Body of pancreas (tissue), 4 donors: ENCODE measurements around the gene NF1. TPM values are rescaled to one million over a fixed set of nuclear protein-coding genes. Genes with fewer than 3 reads are reported as not detected.

Source experiments
- ATAC-seq: fragments of 150-250 bp; one replicate; pipeline ENCODE4 v1.9.1; 2016
- DNase-seq, 4 donors: peaks; one replicate each; pipeline ENCODE4 v3.0.0-alpha.2; 2019
- H3K27ac ChIP-seq, 4 donors: fragments of 200-600 bp; sonication (generic); 1 replicate in 3 of 4; 2 replicates in 1 of 4; pipeline versions ENCODE4 v1.5.1 to v1.6.1; 2016 to 2019; ENCODE audit warnings: mild to moderate bottlenecking in 1 of 4, mixed read lengths in 1 of 4, moderate library complexity in 1 of 4
- H3K27me3 ChIP-seq, 2 donors: fragments of 200-600 bp; sonication (generic); one replicate each; pipeline ENCODE4 v1.6.0; 2016; ENCODE audit warnings: mild to moderate bottlenecking in 1 of 2
- H3K36me3 ChIP-seq, 2 donors: fragments of 200-600 bp; sonication (generic); replicated peaks in 1 of 2; 2 replicates each; pipeline ENCODE4 v1.5.1; 2016; ENCODE audit warnings: low read depth in 2 of 2; ENCODE audit not compliant: insufficient read depth in 1 of 2
- H3K4me1 ChIP-seq: fragments of 200-600 bp; sonication (generic); one replicate; pipeline ENCODE4 v1.6.0; 2016
- H3K4me3 ChIP-seq, 2 donors: fragments of 200-600 bp; sonication (generic); 1 replicate in 1 of 2; 2 replicates in 1 of 2; pipeline ENCODE4 v1.5.1; 2016 to 2019
- H3K9me3 ChIP-seq, 3 donors: fragments of 200-600 bp; sonication (generic); 1 replicate in 2 of 3; 2 replicates in 1 of 3; pipeline ENCODE4 v1.5.1; 2016
- CTCF ChIP-seq, 7 experiments: fragments of 450-650 bp in 4 of 7; fragments of 200-600 bp in 3 of 7; sonication (generic) in 3 of 7; IDR thresholded peaks; one replicate each; pipeline ENCODE4 v1.5.1; 2016 to 2019; ENCODE audit warnings: antibody characterized with exemption in 7 of 7
- POLR2A ChIP-seq, 3 donors: fragments of 450-650 bp; IDR thresholded peaks; one replicate each; pipeline ENCODE4 v1.6.1; 2016; ENCODE audit warnings: antibody characterized with exemption in 3 of 3, mild to moderate bottlenecking in 2 of 3
- WGBS, 2 donors: methylation state at CpG; one replicate each; pipeline ENCODE4 v1.1.5; 2017; 5-methylcytosine and 5-hydroxymethylcytosine counted together
- intact Hi-C: fragments of 100-400 bp; cut with DNase I; formaldehyde crosslinking; loops from one replicate; pipeline ENCODE4 v1.15.1; 2023
- total RNA-seq, 2 donors: library from RNA; depleted of rRNA; stranded (reverse); fragments of >200 nt; gene quantifications; one replicate each; pipeline ENCODE4 v1.1.0, GENCODE V29; 2016

Gene NF1
- total RNA-seq, 2 donors from 2014 or later: 54.7 to 57.1 TPM

- TF ChIP-seq POLR2A (IDR thresholded peaks at IDR 0.05) (no peak), CTCF (IDR thresholded peaks at IDR 0.05) (peak; percentile 40 to 54 (median 46))
- Histone ChIP-seq H3K4me1 (peaks cover 10% of the 10 kb centered on the region), H3K27ac (no peak overlapping the region), H3K27me3 (peaks cover 0 to 4% of the 10 kb centered on the region in 2 donors), H3K4me3 (no peak overlapping the region), H3K36me3 (no peaks in the 10 kb centered on the region), H3K9me3 (no peaks in the 10 kb centered on the region)
- ATAC-seq: no peak
- WGBS, 2 donors: 28 to 44% methylated on average over 11 to 18 of the region's 18 CpGs
- peak in 2 of 4 donors; percentile 18 to 32 for DNase-seq
- intact Hi-C loops: no loop called here
Observed at GRCh38 chr17:31388770-31389656, 294.2 kb downstream of the NF1 start.

- H3K4me3 ChIP-seq: no peak overlapping the region
- no peaks in the 10 kb centered on the region for H3K36me3 ChIP-seq
- intact Hi-C loops: no loop called here
- ATAC-seq: no peak
- peaks cover 10% of the 10 kb centered on the region for H3K4me1 ChIP-seq
- H3K27ac ChIP-seq: no peak overlapping the region
- no peaks in the 10 kb centered on the region for H3K9me3 ChIP-seq
- DNase-seq: peak in 1 of 4 donors; percentile 8
- TF ChIP-seq CTCF (IDR thresholded peaks at IDR 0.05) (peak in 2 of 7 experiments; percentile 1 to 2), POLR2A (IDR thresholded peaks at IDR 0.05) (no peak)
- peaks cover 0 to 4% of the 10 kb centered on the region in 2 donors for H3K27me3 ChIP-seq
- 52 to 65% methylated on average over 14 to 22 of the region's 22 CpGs for WGBS, 2 donors
Observed at GRCh38 chr17:31389657-31390381, 295.0 kb downstream of the NF1 start.

- Histone ChIP-seq H3K4me1 (peaks cover 10% of the 10 kb centered on the region), H3K27ac (no peak overlapping the region), H3K27me3 (peaks cover 0 to 4% of the 10 kb centered on the region in 2 donors), H3K9me3 (no peaks in the 10 kb centered on the region), H3K4me3 (no peak overlapping the region), H3K36me3 (no peaks in the 10 kb centered on the region)
- no peak for DNase-seq
- no peak for ATAC-seq
- no peak for TF ChIP-seq CTCF (IDR thresholded peaks at IDR 0.05)
- no peak for TF ChIP-seq POLR2A (IDR thresholded peaks at IDR 0.05)
- 71 to 84% methylated on average over 8 of the region's 8 CpGs for WGBS, 2 donors
- intact Hi-C loops: no loop called here
Observed at GRCh38 chr17:31390426-31390747, 295.6 kb downstream of the NF1 start.

- intact Hi-C loops: no loop called here
- DNase-seq (peak in 1 of 4 donors; percentile 12), ATAC-seq (no peak)
- Histone ChIP-seq H3K4me1 (peaks cover 10% of the 10 kb centered on the region), H3K4me3 (no peak overlapping the region), H3K27me3 (peaks cover 0 to 4% of the 10 kb centered on the region in 2 donors), H3K36me3 (no peaks in the 10 kb centered on the region), H3K27ac (no peak overlapping the region), H3K9me3 (no peaks in the 10 kb centered on the region)
- 14 to 28% methylated on average over 10 to 55 of the region's 56 CpGs for WGBS, 2 donors
- TF ChIP-seq POLR2A (IDR thresholded peaks at IDR 0.05) (no peak), CTCF (IDR thresholded peaks at IDR 0.05) (no peak)
Observed at GRCh38 chr17:31390748-31391495, 296.1 kb downstream of the NF1 start.
